Hepatocyte (in vitro differentiated cells): Measurements from ENCODE around the gene BLM. TPM values are rescaled to one million over a fixed set of nuclear protein-coding genes. Genes with fewer than 3 reads are reported as not detected.

Experiments
- DNase-seq: peaks from one replicate; pipeline ENCODE4 v3.0.0-alpha.2; 2016; ENCODE audit warnings: low spot score
- H2AFZ ChIP-seq: fragments of 200-600 bp; sonication (generic); 2 replicates; pipeline ENCODE4 v1.6.0; 2016; ENCODE audit warnings: antibody characterized with exemption, mild to moderate bottlenecking
- H3K27ac ChIP-seq: fragments of 200-600 bp; sonication (generic); 2 replicates; pipeline ENCODE4 v1.5.1; 2016; ENCODE audit warnings: mild to moderate bottlenecking
- H3K27me3 ChIP-seq: fragments of 200-600 bp; sonication (generic); 2 replicates; pipeline ENCODE4 v1.6.1; 2016
- H3K36me3 ChIP-seq: fragments of 200-600 bp; sonication (generic); replicated peaks from 2 replicates; pipeline ENCODE4 v1.5.1; 2016; ENCODE audit warnings: low read depth; ENCODE audit not compliant: insufficient read depth
- H3K4me1 ChIP-seq: fragments of 200-600 bp; sonication (generic); 2 replicates; pipeline ENCODE4 v1.5.1; 2016; ENCODE audit warnings: mild to moderate bottlenecking, moderate library complexity; ENCODE audit not compliant: insufficient read depth
- H3K4me2 ChIP-seq: fragments of 200-600 bp; sonication (generic); 2 replicates; pipeline ENCODE4 v1.6.0; 2016
- H3K4me3 ChIP-seq: fragments of 200-600 bp; sonication (generic); 2 replicates; pipeline ENCODE4 v1.5.1; 2016; ENCODE audit warnings: mild to moderate bottlenecking
- H3K79me2 ChIP-seq: fragments of 200-600 bp; sonication (generic); 2 replicates; pipeline ENCODE4 v1.6.0; 2017; ENCODE audit warnings: mild to moderate bottlenecking
- H3K9me2 ChIP-seq: fragments of 200-600 bp; sonication (generic); replicated peaks from 2 replicates; pipeline ENCODE4 v1.6.0; 2017; ENCODE audit warnings: mild to moderate bottlenecking; ENCODE audit not compliant: insufficient read depth
- H3K9me3 ChIP-seq: fragments of 200-600 bp; sonication (generic); 2 replicates; pipeline ENCODE4 v1.5.1; 2016; ENCODE audit warnings: low read depth, mild to moderate bottlenecking
- H4K20me1 ChIP-seq: fragments of 200-600 bp; sonication (generic); 2 replicates; pipeline ENCODE4 v1.6.0; 2016; ENCODE audit warnings: mild to moderate bottlenecking; ENCODE audit not compliant: insufficient read depth, poor library complexity, severe bottlenecking
- CTCF ChIP-seq: fragments of 200-600 bp; sonication (generic); IDR thresholded peaks from 2 replicates; pipeline ENCODE4 v1.5.1; 2016; ENCODE audit warnings: antibody characterized with exemption, mild to moderate bottlenecking; ENCODE audit not compliant: poor library complexity
- EZH2 ChIP-seq: fragments of 200-600 bp; sonication (generic); IDR thresholded peaks from 2 replicates; pipeline ENCODE4 v1.6.1; 2016; ENCODE audit warnings: antibody characterized with exemption, mild to moderate bottlenecking, borderline replicate concordance
- EZH2phosphoT487 ChIP-seq: fragments of 200-600 bp; sonication (generic); IDR thresholded peaks from one replicate; pipeline ENCODE4 v1.6.1; 2018; ENCODE audit warnings: antibody characterized with exemption, mild to moderate bottlenecking, low read depth, moderate library complexity; ENCODE audit not compliant: unreplicated experiment, severe bottlenecking
- WGBS: methylation state at CpG from one replicate; pipeline ENCODE4 v1.1.6; 2016; ENCODE audit warnings: low lambda C conversion rate; ENCODE audit errors: missing lambda C conversion rate; 5-methylcytosine and 5-hydroxymethylcytosine counted together
- polyA plus RNA-seq: library from polyadenylated mRNA; unstranded; fragments of >200 nt; fragmentation: Nextera tagmentation; extraction: Ambion mirVana; gene quantifications from 2 replicates; pipeline ENCODE4 v1.2.1, GENCODE V29; 2016
- total RNA-seq: library from RNA; depleted of rRNA; stranded (reverse); fragments of >200 nt; gene quantifications from 2 replicates; pipeline ENCODE4 v1.2.3, GENCODE V29; 2014

The BLM gene
- total and polyA plus RNA-seq, 2 experiments from 2014 or later, result 1.7 to 3.5 TPM

DNA sequence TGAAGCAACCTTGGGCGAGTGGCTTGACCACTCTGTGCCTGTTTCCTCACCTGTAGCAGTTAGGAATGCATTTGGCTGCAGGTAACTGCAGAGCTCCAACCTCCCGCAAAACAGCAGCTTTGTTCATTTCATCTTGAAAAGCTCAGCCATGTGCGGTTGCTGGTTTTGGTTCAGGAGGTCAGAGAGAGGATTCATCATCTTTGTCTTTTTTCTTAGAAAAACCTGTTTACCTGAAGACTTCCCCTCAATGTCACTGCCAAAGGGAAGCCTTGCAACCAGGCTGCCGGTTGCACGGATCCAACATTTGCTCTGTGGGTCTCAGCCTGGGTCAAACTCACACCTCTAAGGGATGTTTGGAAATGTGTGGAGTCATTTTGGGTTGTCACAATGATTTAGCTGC, 134.8 kb downstream of the BLM start:
- no peak for DNase-seq
- Histone ChIP-seq H3K79me2 (no peaks in the 10 kb centered on the region), H3K4me3 (no peak overlapping the region), H4K20me1 (no peaks in the 10 kb centered on the region), H3K27ac (no peak overlapping the region), H3K36me3 (no peaks in the 10 kb centered on the region), H3K4me1 (no peaks in the 10 kb centered on the region), H3K9me3 (no peaks in the 10 kb centered on the region), H3K4me2 (no peak overlapping the region), H3K27me3 (no peaks in the 10 kb centered on the region), H3K9me2 (no peaks in the 10 kb centered on the region), H2AFZ (no peak overlapping the region)
- 86% methylated on average over 5 of the region's 5 CpGs for WGBS
- TF ChIP-seq CTCF (no peak), EZH2 (no peak), EZH2phosphoT487 (no peak)

- no peaks in the 10 kb centered on the region for H3K9me2 ChIP-seq
- TF ChIP-seq EZH2phosphoT487, result no peak
- no peak for TF ChIP-seq CTCF
- no peaks in the 10 kb centered on the region for H3K27me3 ChIP-seq
- H3K36me3 ChIP-seq, result no peaks in the 10 kb centered on the region
- H3K79me2 ChIP-seq, result no peaks in the 10 kb centered on the region
- H3K4me2 ChIP-seq, result no peak overlapping the region
- no peak overlapping the region for H3K27ac ChIP-seq
- peaks cover 5% of the 10 kb centered on the region for H3K4me1 ChIP-seq
- H3K9me3 ChIP-seq, result no peaks in the 10 kb centered on the region
- no peaks in the 10 kb centered on the region for H4K20me1 ChIP-seq
- whole genome bisulfite sequencing, result 81% methylated on average over 9 of the region's 9 CpGs
- H3K4me3 ChIP-seq, result no peak overlapping the region
- H2AFZ ChIP-seq, result no peak overlapping the region
- DNase-seq, result no peak
These were observed 138.0 kb downstream of the BLM start for GRCh38 chr15:90855139-90855538.

GRCh38 chr15:90857337-90857736, 140.2 kb downstream of the BLM start:
- Histone ChIP-seq H3K4me3 (no peak overlapping the region), H3K36me3 (no peaks in the 10 kb centered on the region), H3K9me2 (no peaks in the 10 kb centered on the region), H3K27me3 (no peaks in the 10 kb centered on the region), H3K27ac (no peak overlapping the region), H3K9me3 (no peaks in the 10 kb centered on the region), H3K79me2 (no peaks in the 10 kb centered on the region), H2AFZ (no peak overlapping the region), H4K20me1 (no peaks in the 10 kb centered on the region), H3K4me1 (peaks cover 5% of the 10 kb centered on the region), H3K4me2 (no peak overlapping the region)
- no peak for DNase-seq
- 88% methylated on average over 8 of the region's 8 CpGs for WGBS
- no peak for TF ChIP-seq CTCF
- TF ChIP-seq EZH2phosphoT487, result no peak
- TF ChIP-seq EZH2, result no peak

DNA sequence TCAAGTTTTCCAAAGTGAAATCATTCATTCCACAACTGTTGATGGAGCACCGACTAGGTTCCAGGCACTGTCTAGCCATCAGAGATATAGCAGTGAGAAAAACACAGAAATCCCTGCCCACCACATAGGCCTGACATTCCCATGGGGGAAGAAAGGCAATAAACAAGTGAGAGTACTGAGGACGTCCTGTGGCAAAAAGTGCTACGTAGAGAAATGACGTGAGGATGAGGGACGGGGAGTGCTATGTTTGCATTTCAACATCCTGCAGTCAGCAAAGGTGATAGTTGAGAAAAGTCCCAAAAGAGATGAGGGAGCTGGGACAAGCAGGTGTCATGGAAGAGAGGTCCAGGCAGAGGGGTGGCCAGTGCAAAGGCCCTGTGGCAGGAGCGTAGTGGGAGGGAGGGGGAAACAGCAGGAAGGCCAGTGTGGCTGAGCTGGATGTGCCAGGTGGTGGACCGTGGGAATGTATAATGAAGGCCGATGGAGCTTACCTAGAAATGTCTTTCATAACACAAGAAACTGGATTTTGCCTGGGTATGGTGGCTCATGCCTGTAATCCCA, 140.8 kb downstream of the BLM start:
- no peaks in the 10 kb centered on the region for H3K36me3 ChIP-seq
- no peak overlapping the region for H3K4me3 ChIP-seq
- H3K9me2 ChIP-seq, result no peaks in the 10 kb centered on the region
- 87% methylated on average over 8 of the region's 8 CpGs for WGBS
- H3K4me1 ChIP-seq, result peaks cover 5% of the 10 kb centered on the region
- no peak overlapping the region for H2AFZ ChIP-seq
- no peaks in the 10 kb centered on the region for H3K27me3 ChIP-seq
- no peak for DNase-seq
- no peaks in the 10 kb centered on the region for H3K9me3 ChIP-seq
- H3K79me2 ChIP-seq, result no peaks in the 10 kb centered on the region
- no peaks in the 10 kb centered on the region for H4K20me1 ChIP-seq
- no peak overlapping the region for H3K27ac ChIP-seq
- H3K4me2 ChIP-seq, result no peak overlapping the region
- no peak for TF ChIP-seq CTCF
- no peak for TF ChIP-seq EZH2
- no peak for TF ChIP-seq EZH2phosphoT487
